HepG2 (cell line): ENCODE measurements around the gene SPATA13.

ENCODE experiments used
- CTCF ChIP-seq: sonication (generic); formaldehyde crosslinking; IDR thresholded peaks from 2 replicates; pipeline ENCODE4 v1.5.0; 2020; ENCODE audit warnings: mild to moderate bottlenecking, missing genetic modification reagents, moderate library complexity
- GMEB2 ChIP-seq: IDR thresholded peaks from 2 replicates; pipeline ENCODE4 v1.6.1; 2016; ENCODE audit warnings: missing biosample characterization, missing genetic modification reagents, low read depth
- IRF2 ChIP-seq: IDR thresholded peaks from 2 replicates; pipeline ENCODE4 v1.6.1; 2018; ENCODE audit warnings: missing genetic modification reagents, missing compliant biosample characterization
- JUND ChIP-seq: sonication (generic); formaldehyde crosslinking; IDR thresholded peaks from 2 replicates; pipeline ENCODE4 v1.8.0; 2022; ENCODE audit warnings: mild to moderate bottlenecking, missing genetic modification reagents
- MEIS1 ChIP-seq: sonication (generic); formaldehyde crosslinking; IDR thresholded peaks from 2 replicates; pipeline ENCODE4 v1.9.0; 2021; ENCODE audit warnings: mild to moderate bottlenecking, missing genetic modification reagents, moderate library complexity, borderline replicate concordance
- MLX ChIP-seq: IDR thresholded peaks from 2 replicates; pipeline ENCODE4 v1.6.1; 2016
- ONECUT2 ChIP-seq: sonication (generic); formaldehyde crosslinking; IDR thresholded peaks from 2 replicates; pipeline ENCODE4 v1.4.0; 2020; ENCODE audit warnings: missing genetic modification reagents
- POLR2A ChIP-seq, 2 experiments: IDR thresholded peaks; 2 replicates each; pipeline ENCODE4 v1.6.1; 2011; ENCODE audit warnings: low read depth in 2 of 2, low read length in 2 of 2, mild to moderate bottlenecking in 1 of 2, moderate library complexity in 1 of 2; ENCODE audit not compliant: insufficient read depth in 1 of 2
- SMARCC2 ChIP-seq: fragments of 450-650 bp; IDR thresholded peaks from 2 replicates; pipeline ENCODE4 v1.6.1; 2017; ENCODE audit warnings: antibody characterized with exemption, mild to moderate bottlenecking
- SRF ChIP-seq: IDR thresholded peaks from 2 replicates; pipeline ENCODE4 v1.6.1; 2011; ENCODE audit warnings: mild to moderate bottlenecking, low read depth, low read length, moderate library complexity
- ZNF124 ChIP-seq: sonication (generic); formaldehyde crosslinking; IDR thresholded peaks from 2 replicates; pipeline ENCODE4 v1.4.0; 2020; ENCODE audit warnings: missing genetic modification reagents
- ZNF253 ChIP-seq: sonication (generic); formaldehyde crosslinking; IDR thresholded peaks from 2 replicates; pipeline ENCODE4 v1.8.0; 2022; ENCODE audit warnings: mild to moderate bottlenecking, missing genetic modification reagents, borderline replicate concordance
- ZNF580 ChIP-seq: IDR thresholded peaks from 2 replicates; pipeline ENCODE4 v1.6.1; 2016; ENCODE audit warnings: low read depth, borderline replicate concordance

GRCh38 chr13:24287748-24288287 lies 127.3 kb downstream of the SPATA13 start:
- TF ChIP-seq MLX (CRISPR knock-in tag) (no peak), IRF2 (CRISPR knock-in tag) (no peak), GMEB2 (CRISPR knock-in tag) (no peak), MEIS1 (CRISPR knock-in tag) (no peak), ZNF253 (CRISPR knock-in tag) (no peak), CTCF (CRISPR knock-in tag) (no peak), SMARCC2 (no peak), SRF (no peak), JUND (CRISPR knock-in tag) (no peak), POLR2A (IDR thresholded peaks at IDR 0.05; ENCODE audit: insufficient read depth in 1 of 2, low read depth in 2 of 2, low read length in 2 of 2) (no peak), ZNF124 (CRISPR knock-in tag) (no peak), ONECUT2 (CRISPR knock-in tag) (no peak), ZNF580 (no peak)
